Neural progenitor cell (in vitro differentiated cells): ENCODE data around the gene SMG6.

ENCODE experiments used
- EZH2 ChIP-seq: fragments of 200-600 bp; sonication (generic); IDR thresholded peaks from 2 replicates; pipeline ENCODE4 v1.6.1; 2017; ENCODE audit warnings: antibody characterized with exemption, mild to moderate bottlenecking, moderate library complexity
- EZH2phosphoT487 ChIP-seq: fragments of 200-600 bp; sonication (generic); IDR thresholded peaks from 2 replicates; pipeline ENCODE4 v1.6.1; 2017; ENCODE audit warnings: antibody characterized with exemption
- TF ChIP-seq, protein P1 (sequence below): fragments of 200-600 bp; sonication (generic); IDR thresholded peaks from 2 replicates; pipeline ENCODE4 v1.5.1; 2017; ENCODE audit warnings: antibody characterized with exemption, mild to moderate bottlenecking

DNA sequence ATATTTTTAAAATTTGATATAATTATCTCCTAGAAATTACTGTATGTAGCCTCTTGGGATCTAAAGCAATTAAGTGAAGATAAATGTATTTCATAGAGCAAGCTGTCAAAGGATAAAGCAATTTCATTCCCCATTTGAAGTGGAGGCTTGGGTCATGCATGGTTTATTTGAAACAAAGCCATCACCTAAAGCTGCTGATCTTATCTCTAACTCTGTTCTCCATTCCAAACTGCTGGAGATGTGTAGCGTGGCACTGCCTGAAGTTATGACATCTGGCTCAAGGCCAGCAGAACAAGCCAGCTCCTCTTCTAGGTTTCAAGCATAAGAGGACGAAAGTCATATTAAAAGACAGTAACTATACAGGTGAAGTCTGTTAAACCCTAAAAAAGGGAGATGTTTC lies 164.8 kb downstream of the SMG6 start:
- TF ChIP-seq, protein P1, sequence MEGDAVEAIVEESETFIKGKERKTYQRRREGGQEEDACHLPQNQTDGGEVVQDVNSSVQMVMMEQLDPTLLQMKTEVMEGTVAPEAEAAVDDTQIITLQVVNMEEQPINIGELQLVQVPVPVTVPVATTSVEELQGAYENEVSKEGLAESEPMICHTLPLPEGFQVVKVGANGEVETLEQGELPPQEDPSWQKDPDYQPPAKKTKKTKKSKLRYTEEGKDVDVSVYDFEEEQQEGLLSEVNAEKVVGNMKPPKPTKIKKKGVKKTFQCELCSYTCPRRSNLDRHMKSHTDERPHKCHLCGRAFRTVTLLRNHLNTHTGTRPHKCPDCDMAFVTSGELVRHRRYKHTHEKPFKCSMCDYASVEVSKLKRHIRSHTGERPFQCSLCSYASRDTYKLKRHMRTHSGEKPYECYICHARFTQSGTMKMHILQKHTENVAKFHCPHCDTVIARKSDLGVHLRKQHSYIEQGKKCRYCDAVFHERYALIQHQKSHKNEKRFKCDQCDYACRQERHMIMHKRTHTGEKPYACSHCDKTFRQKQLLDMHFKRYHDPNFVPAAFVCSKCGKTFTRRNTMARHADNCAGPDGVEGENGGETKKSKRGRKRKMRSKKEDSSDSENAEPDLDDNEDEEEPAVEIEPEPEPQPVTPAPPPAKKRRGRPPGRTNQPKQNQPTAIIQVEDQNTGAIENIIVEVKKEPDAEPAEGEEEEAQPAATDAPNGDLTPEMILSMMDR = no peak
- TF ChIP-seq EZH2 (no peak), EZH2phosphoT487 (no peak)
